Measurements from ENCODE around the gene HCLS1. TPM values are rescaled to one million over a fixed set of nuclear protein-coding genes. Genes with fewer than 3 reads are reported as not detected.

The HCLS1 gene
- total RNA-seq, 2 donors from 2014 or later: 0.53 to 1.3 TPM

DNA sequence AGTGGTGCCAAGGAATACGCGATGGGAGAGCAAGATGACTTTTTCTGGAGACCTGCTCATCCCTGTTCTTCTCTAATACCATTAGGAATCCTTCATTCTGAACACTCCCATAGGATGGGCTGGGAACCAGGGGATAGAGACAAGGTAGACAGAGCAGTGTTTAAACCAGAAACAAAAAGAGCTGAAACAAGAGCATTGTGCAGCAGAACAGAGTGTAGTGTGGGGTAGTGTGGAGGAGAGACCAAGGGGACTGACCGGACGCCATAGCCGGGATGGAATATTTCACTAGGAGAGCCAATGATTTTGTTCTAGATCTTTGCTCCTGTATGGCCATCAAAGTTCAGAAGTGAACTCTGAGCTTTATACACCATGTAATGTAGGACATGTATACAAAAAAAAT is 15.6 kb downstream of the HCLS1 start:
- no peak overlapping the region for H3K9ac ChIP-seq (ENCODE audit: extremely low read depth, low read length, poor library complexity, severe bottlenecking)

GRCh38 chr3:121642601-121643314 is 17.9 kb downstream of the HCLS1 start:
- H3K9me3 Mint-ChIP-seq: no peaks in the 10 kb centered on the region
- 92 to 95% methylated on average over 6 to 9 of the region's 9 CpGs for WGBS, 2 experiments (ENCODE audit: insufficient coverage in 1 of 2, insufficient read length in 1 of 2)
- no peaks in the 10 kb centered on the region for H3K27me3 Mint-ChIP-seq (ENCODE audit: insufficient read depth)

More for the DNA sequence above, 15.6 kb downstream of the HCLS1 start:
- H3K9me3 Mint-ChIP-seq: no peaks in the 10 kb centered on the region
- H3K36me3 ChIP-seq (ENCODE audit: control insufficient read depth, insufficient read depth, low read length): no peaks in the 10 kb centered on the region
- no peak for TF ChIP-seq CTCF (conservative IDR thresholded peaks at IDR 0.05)
- DNase-seq: no peak
- no peaks in the 10 kb centered on the region for H3K27me3 ChIP-seq (ENCODE audit: control insufficient read depth, insufficient read depth, low read length, poor library complexity, severe bottlenecking)
- no peaks in the 10 kb centered on the region for H3K36me3 Mint-ChIP-seq (ENCODE audit: low read depth)
- no peak overlapping the region for H3K4me3 ChIP-seq (ENCODE audit: low read length)
- 95% methylated on average over 5 of the region's 5 CpGs; no CpG with 5 or more reads in 1 of the 2 experiments for WGBS, 2 experiments (ENCODE audit: insufficient coverage in 1 of 2, insufficient read length in 1 of 2)
- no peak overlapping the region for H3K27ac Mint-ChIP-seq
- no peaks in the 10 kb centered on the region for H3K27me3 Mint-ChIP-seq (ENCODE audit: insufficient read depth)
- H3K27ac ChIP-seq (ENCODE audit: low read depth, low read length): no peak overlapping the region
- no peaks in the 10 kb centered on the region for H3K4me1 Mint-ChIP-seq
- no peak overlapping the region for H3K4me3 Mint-ChIP-seq
- H3K4me1 ChIP-seq (ENCODE audit: control insufficient read depth, insufficient read depth, low read length): no peaks in the 10 kb centered on the region
- no peaks in the 10 kb centered on the region for H3K9me3 ChIP-seq (ENCODE audit: control insufficient read depth, low read length)

GRCh38 chr3:121641127-121641526 is 19.6 kb downstream of the HCLS1 start:
- no peak overlapping the region for H3K27ac Mint-ChIP-seq
- H3K36me3 Mint-ChIP-seq (ENCODE audit: low read depth): no peaks in the 10 kb centered on the region
- H3K27me3 ChIP-seq (ENCODE audit: control insufficient read depth, insufficient read depth, low read length, poor library complexity, severe bottlenecking): no peaks in the 10 kb centered on the region
- no peaks in the 10 kb centered on the region for H3K9me3 ChIP-seq (ENCODE audit: control insufficient read depth, low read length)
- H3K27me3 Mint-ChIP-seq (ENCODE audit: insufficient read depth): no peaks in the 10 kb centered on the region
- H3K4me1 Mint-ChIP-seq: no peaks in the 10 kb centered on the region
- H3K27ac ChIP-seq (ENCODE audit: low read depth, low read length): no peak overlapping the region
- H3K36me3 ChIP-seq (ENCODE audit: control insufficient read depth, insufficient read depth, low read length): no peaks in the 10 kb centered on the region
- no peak for TF ChIP-seq CTCF (conservative IDR thresholded peaks at IDR 0.05)
- no peak for DNase-seq
- H3K9me3 Mint-ChIP-seq: no peaks in the 10 kb centered on the region
- H3K4me1 ChIP-seq (ENCODE audit: control insufficient read depth, insufficient read depth, low read length): no peaks in the 10 kb centered on the region
- no peak overlapping the region for H3K4me3 ChIP-seq (ENCODE audit: low read length)
- H3K4me3 Mint-ChIP-seq: no peak overlapping the region
- WGBS, 2 experiments (ENCODE audit: insufficient coverage in 1 of 2, insufficient read length in 1 of 2): 96 to 100% methylated on average over 2 of the region's 2 CpGs
- no peak overlapping the region for H3K9ac ChIP-seq (ENCODE audit: extremely low read depth, low read length, poor library complexity, severe bottlenecking)

More at GRCh38 chr3:121642601-121643314, 17.9 kb downstream of the HCLS1 start:
- no peak overlapping the region for H3K27ac ChIP-seq (ENCODE audit: low read depth, low read length)
- no peak overlapping the region for H3K9ac ChIP-seq (ENCODE audit: extremely low read depth, low read length, poor library complexity, severe bottlenecking)
- H3K27me3 ChIP-seq (ENCODE audit: control insufficient read depth, insufficient read depth, low read length, poor library complexity, severe bottlenecking): no peaks in the 10 kb centered on the region
- no peak overlapping the region for H3K4me3 Mint-ChIP-seq
- no peaks in the 10 kb centered on the region for H3K9me3 ChIP-seq (ENCODE audit: control insufficient read depth, low read length)
- no peak overlapping the region for H3K27ac Mint-ChIP-seq
- no peaks in the 10 kb centered on the region for H3K36me3 ChIP-seq (ENCODE audit: control insufficient read depth, insufficient read depth, low read length)
- H3K4me1 ChIP-seq (ENCODE audit: control insufficient read depth, insufficient read depth, low read length): no peaks in the 10 kb centered on the region
- no peak for TF ChIP-seq CTCF (conservative IDR thresholded peaks at IDR 0.05)
- no peaks in the 10 kb centered on the region for H3K36me3 Mint-ChIP-seq (ENCODE audit: low read depth)
- no peak for DNase-seq
- no peaks in the 10 kb centered on the region for H3K4me1 Mint-ChIP-seq
- no peak overlapping the region for H3K4me3 ChIP-seq (ENCODE audit: low read length)
